ENCODE data around the gene AANAT. TPM values are rescaled to one million over a fixed set of nuclear protein-coding genes. Genes with fewer than 3 reads are reported as not detected.

The AANAT gene
- total and polyA plus RNA-seq, 2 experiments from 2014 or later = not detected

DNA sequence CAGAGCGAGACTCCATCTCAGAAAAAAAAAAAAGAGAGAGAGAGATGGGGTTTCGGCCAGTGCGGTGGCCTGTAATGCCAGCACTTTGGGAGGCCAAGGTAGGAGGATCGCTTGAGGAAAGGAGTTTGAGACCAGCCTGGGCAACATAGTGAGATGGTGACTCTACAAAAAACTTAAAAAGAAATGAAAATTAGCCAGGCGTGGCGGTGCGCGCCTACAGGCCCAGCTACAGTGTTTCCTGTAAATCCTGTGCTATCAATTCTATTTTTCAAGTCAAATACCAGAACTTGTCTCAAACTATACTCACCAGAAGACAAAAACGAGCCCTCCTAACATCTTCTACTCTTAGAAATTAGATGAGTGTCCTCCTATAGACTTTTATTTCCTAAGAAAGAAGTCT lies 33.7 kb upstream of the AANAT start:
- no peak overlapping the region for H3K4me3 ChIP-seq
- no peaks in the 10 kb centered on the region for H3K36me3 ChIP-seq (ENCODE audit: low read depth)
- peaks cover 17% of the 10 kb centered on the region; the same call in 1 of the 2 replicates for H4K20me1 ChIP-seq (ENCODE audit: insufficient read depth)
- peaks cover 98% of the 10 kb centered on the region for H3K79me2 ChIP-seq (ENCODE audit: insufficient read depth)
- H3K9ac ChIP-seq = no peak overlapping the region
- no peaks in the 10 kb centered on the region for H3K27me3 ChIP-seq (replicated peaks; ENCODE audit: insufficient read depth)
- H3K9me3 ChIP-seq (ENCODE audit: low read depth) = no peaks in the 10 kb centered on the region
- no peak overlapping the region for H2AFZ ChIP-seq
- DNase-seq = no peak
- no peaks in the 10 kb centered on the region for H3F3A ChIP-seq (ENCODE audit: insufficient read depth)
- no peaks in the 10 kb centered on the region for H3K4me1 ChIP-seq (ENCODE audit: insufficient read depth)
- no peak overlapping the region for H3K4me2 ChIP-seq (ENCODE audit: unreplicated experiment)
- in situ Hi-C loops (cut with MboI) = no loop called here
- no peak for TF ChIP-seq EZH2 (IDR thresholded peaks at IDR 0.05; ENCODE audit: insufficient read depth, poor library complexity, severe bottlenecking)
- 94 to 97% methylated on average over 8 to 9 of the region's 9 CpGs for WGBS, 2 experiments (ENCODE audit: low coverage in 1 of 2, low lambda C conversion rate in 2 of 2, missing lambda C conversion rate in 2 of 2)
- no peak overlapping the region for H3K27ac ChIP-seq
- H3K9me2 ChIP-seq (ENCODE audit: insufficient read depth) = no peaks in the 10 kb centered on the region

DNA sequence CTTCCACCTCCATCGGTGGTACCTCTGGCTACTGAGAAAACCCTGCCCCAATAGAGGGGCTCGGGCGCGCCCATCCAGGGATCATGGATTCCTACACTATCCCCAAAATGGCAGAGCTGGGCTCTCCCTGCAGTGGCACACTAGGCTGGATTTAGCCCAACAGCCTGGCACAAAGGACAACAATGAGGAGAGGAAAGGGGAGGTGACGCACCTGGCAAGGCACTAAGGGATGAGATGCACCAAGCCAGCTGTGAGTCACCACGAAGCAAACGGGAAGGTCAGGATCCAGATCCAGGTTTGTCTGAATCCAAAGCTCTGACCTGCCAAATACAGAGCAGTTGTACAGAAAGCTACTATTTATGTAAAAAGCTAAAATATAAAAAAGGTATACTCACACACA lies 32.5 kb upstream of the AANAT start:
- no peaks in the 10 kb centered on the region for H3K9me2 ChIP-seq (ENCODE audit: insufficient read depth)
- in situ Hi-C loops (cut with MboI) = no loop called here
- no peak overlapping the region for H3K4me2 ChIP-seq (ENCODE audit: unreplicated experiment)
- H3K4me1 ChIP-seq (ENCODE audit: insufficient read depth) = no peaks in the 10 kb centered on the region
- 89% methylated on average over 7 of the region's 7 CpGs for WGBS, 2 experiments (ENCODE audit: low coverage in 1 of 2, low lambda C conversion rate in 2 of 2, missing lambda C conversion rate in 2 of 2)
- H3K27ac ChIP-seq = no peak overlapping the region
- no peak overlapping the region for H2AFZ ChIP-seq
- peaks cover 100% of the 10 kb centered on the region for H3K79me2 ChIP-seq (ENCODE audit: insufficient read depth)
- TF ChIP-seq EZH2phosphoT487 (IDR thresholded peaks at IDR 0.05; ENCODE audit: insufficient read depth, low read depth) (no peak), EZH2 (IDR thresholded peaks at IDR 0.05; ENCODE audit: insufficient read depth, poor library complexity, severe bottlenecking) (no peak)
- H3K36me3 ChIP-seq (ENCODE audit: low read depth) = no peaks in the 10 kb centered on the region
- peaks cover 24% of the 10 kb centered on the region; the same call in 1 of the 2 replicates for H4K20me1 ChIP-seq (ENCODE audit: insufficient read depth)
- H3K4me3 ChIP-seq = no peak overlapping the region
- no peaks in the 10 kb centered on the region for H3K9me3 ChIP-seq (ENCODE audit: low read depth)
- no peaks in the 10 kb centered on the region for H3F3A ChIP-seq (ENCODE audit: insufficient read depth)
- no peaks in the 10 kb centered on the region for H3K27me3 ChIP-seq (replicated peaks; ENCODE audit: insufficient read depth)
- no peak overlapping the region for H3K9ac ChIP-seq
- no peak for DNase-seq

DNA sequence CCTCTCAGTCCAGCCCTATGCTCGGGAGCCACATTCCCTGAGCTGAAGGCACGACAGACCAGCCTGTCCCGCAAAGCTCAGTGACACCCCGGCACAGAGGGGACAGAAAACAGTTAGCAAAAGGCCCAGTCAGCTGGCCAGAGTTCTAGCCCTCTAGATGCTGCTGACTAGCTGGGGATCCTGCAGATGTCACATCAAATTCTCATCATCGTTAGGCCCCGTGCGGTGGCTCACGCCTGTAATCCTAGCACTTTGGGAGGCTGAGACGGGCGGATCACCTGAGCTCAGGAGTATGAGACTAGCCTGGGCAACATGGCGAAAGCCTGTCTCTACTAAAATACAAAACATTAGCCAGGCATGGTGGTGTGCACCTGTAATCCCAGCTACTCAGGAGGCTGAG lies 31.7 kb upstream of the AANAT start:
- Histone ChIP-seq H3K4me2 (ENCODE audit: unreplicated experiment) (no peak overlapping the region), H3F3A (ENCODE audit: insufficient read depth) (no peaks in the 10 kb centered on the region), H3K27ac (no peak overlapping the region), H3K9ac (no peak overlapping the region), H3K9me3 (ENCODE audit: low read depth) (no peaks in the 10 kb centered on the region), H3K79me2 (ENCODE audit: insufficient read depth) (peaks cover 100% of the 10 kb centered on the region), H3K27me3 (replicated peaks; ENCODE audit: insufficient read depth) (no peaks in the 10 kb centered on the region), H3K36me3 (ENCODE audit: low read depth) (no peaks in the 10 kb centered on the region), H3K4me3 (no peak overlapping the region), H2AFZ (no peak overlapping the region), H4K20me1 (ENCODE audit: insufficient read depth) (peaks cover 24% of the 10 kb centered on the region; the same call in 1 of the 2 replicates), H3K9me2 (ENCODE audit: insufficient read depth) (no peaks in the 10 kb centered on the region), H3K4me1 (ENCODE audit: insufficient read depth) (no peaks in the 10 kb centered on the region)
- TF ChIP-seq EZH2phosphoT487 (IDR thresholded peaks at IDR 0.05; ENCODE audit: insufficient read depth, low read depth) = no peak
- TF ChIP-seq EZH2 (IDR thresholded peaks at IDR 0.05; ENCODE audit: insufficient read depth, poor library complexity, severe bottlenecking) = no peak
- no peak for DNase-seq
- in situ Hi-C loops (cut with MboI) = no loop called here
- 95 to 98% methylated on average over 11 of the region's 11 CpGs for WGBS, 2 experiments (ENCODE audit: low coverage in 1 of 2, low lambda C conversion rate in 2 of 2, missing lambda C conversion rate in 2 of 2)

DNA sequence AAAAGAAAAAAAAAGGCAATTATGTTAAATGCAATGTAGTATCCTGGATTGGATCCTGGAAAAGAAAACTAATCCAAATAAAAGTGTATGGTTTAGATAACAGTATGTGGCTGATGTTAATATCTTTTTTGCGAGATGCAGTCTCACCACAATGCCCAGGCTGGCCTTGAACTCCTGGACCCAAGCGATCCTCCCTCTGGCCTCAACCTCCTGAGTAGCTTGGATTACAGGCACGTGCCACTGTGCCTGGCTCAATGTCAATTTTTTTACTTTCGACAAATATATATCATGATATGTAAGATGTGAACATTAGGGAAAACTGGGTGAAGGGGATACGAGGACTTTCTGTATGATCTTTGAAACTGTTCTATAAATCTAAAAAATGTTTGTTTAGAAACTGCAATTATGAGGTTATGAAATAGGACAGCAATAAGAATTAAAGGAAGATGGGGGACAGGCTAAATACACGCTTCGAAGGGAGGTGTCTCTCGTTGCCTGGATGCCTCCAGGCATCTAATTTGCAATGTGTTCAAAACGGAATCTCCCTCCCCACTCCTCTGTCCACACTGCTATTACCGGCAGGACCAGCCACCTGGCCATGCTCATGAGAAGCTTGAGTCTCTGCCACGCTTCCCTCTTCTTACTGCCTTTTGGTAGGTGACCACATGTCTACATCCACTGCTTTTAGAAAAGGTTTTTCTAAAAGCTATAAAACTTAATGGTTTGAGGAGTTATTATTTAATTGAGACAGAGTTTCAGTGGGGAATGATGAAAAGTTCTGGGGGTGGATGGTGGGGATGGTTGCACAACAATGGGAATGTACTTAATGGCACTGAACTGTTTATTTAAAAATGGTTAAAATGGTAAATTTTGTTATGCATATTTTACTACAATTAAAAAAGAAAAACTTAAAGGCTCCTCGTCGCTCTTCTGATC lies 29.7 kb upstream of the AANAT start:
- peaks cover 27% of the 10 kb centered on the region; the same call in 1 of the 2 replicates for H4K20me1 ChIP-seq (ENCODE audit: insufficient read depth)
- WGBS, 2 experiments (ENCODE audit: low coverage in 1 of 2, low lambda C conversion rate in 2 of 2, missing lambda C conversion rate in 2 of 2) = 68% methylated on average over 13 of the region's 13 CpGs
- in situ Hi-C loops (cut with MboI) = no loop called here
- H3K27ac ChIP-seq = no peak overlapping the region
- H3K36me3 ChIP-seq (ENCODE audit: low read depth) = no peaks in the 10 kb centered on the region
- peaks cover 4% of the 10 kb centered on the region; the same call in 1 of the 2 replicates for H3K4me1 ChIP-seq (ENCODE audit: insufficient read depth)
- H3K79me2 ChIP-seq (ENCODE audit: insufficient read depth) = peaks cover 100% of the 10 kb centered on the region
- no peak for TF ChIP-seq EZH2phosphoT487 (IDR thresholded peaks at IDR 0.05; ENCODE audit: insufficient read depth, low read depth)
- TF ChIP-seq EZH2 (IDR thresholded peaks at IDR 0.05; ENCODE audit: insufficient read depth, poor library complexity, severe bottlenecking) = no peak
- H3K4me3 ChIP-seq = no peak overlapping the region
- no peak overlapping the region for H3K4me2 ChIP-seq (ENCODE audit: unreplicated experiment)
- no peak for DNase-seq
- H3K27me3 ChIP-seq (replicated peaks; ENCODE audit: insufficient read depth) = no peaks in the 10 kb centered on the region
- H3K9ac ChIP-seq = no peak overlapping the region
- H2AFZ ChIP-seq = no peak overlapping the region
- no peaks in the 10 kb centered on the region for H3F3A ChIP-seq (ENCODE audit: insufficient read depth)
- H3K9me3 ChIP-seq (ENCODE audit: low read depth) = no peaks in the 10 kb centered on the region
- H3K9me2 ChIP-seq (ENCODE audit: insufficient read depth) = no peaks in the 10 kb centered on the region

Data from GM23248 (cell line).